Stimulated activated CD4-positive, alpha-beta T cell treated with anti-CD3 and anti-CD28 coated beads, Interleukin-1b, Interleukin-23, amount 100 ng/mL, for 1 hour (primary cell): Measurements from ENCODE around the gene PHC2.

ENCODE experiments used
- DNase-seq, 2 donors: peaks; one replicate each; pipeline ENCODE4 v3.0.0-alpha.2; 2020; ENCODE audit warnings: low read depth in 2 of 2

Gene PHC2

GRCh38 chr1:33420870-33421775 is 9.8 kb downstream of the PHC2 start:
- DNase-seq, result no peak

- no peak for DNase-seq
Observed at GRCh38 chr1:33418811-33419210, 12.1 kb downstream of the PHC2 start.

GRCh38 chr1:33414879-33415278 is 16.0 kb downstream of the PHC2 start:
- DNase-seq, result no peak

- no peak for DNase-seq
Observed at GRCh38 chr1:33410091-33410701, 20.7 kb downstream of the PHC2 start.

GRCh38 chr1:33408093-33408436 is 22.8 kb downstream of the PHC2 start:
- no peak for DNase-seq

- DNase-seq, result no peak
Observed at GRCh38 chr1:33407352-33408092, 23.4 kb downstream of the PHC2 start.

GRCh38 chr1:33402206-33402605 is 28.7 kb downstream of the PHC2 start:
- no peak for DNase-seq

GRCh38 chr1:33401471-33401870 is 29.4 kb downstream of the PHC2 start:
- no peak for DNase-seq

GRCh38 chr1:33400153-33400911 is 30.6 kb downstream of the PHC2 start:
- no peak for DNase-seq

- DNase-seq, result no peak
Observed at GRCh38 chr1:33399375-33399774, 31.5 kb downstream of the PHC2 start.

- DNase-seq, result no peak
Observed at GRCh38 chr1:33397994-33398393, 32.9 kb downstream of the PHC2 start.

GRCh38 chr1:33397125-33397506 is 33.8 kb downstream of the PHC2 start:
- no peak for DNase-seq

- no peak for DNase-seq
Observed at GRCh38 chr1:33396188-33397124, 34.4 kb downstream of the PHC2 start.

- DNase-seq, result no peak
Observed at GRCh38 chr1:33394770-33395169, 36.1 kb downstream of the PHC2 start.

- no peak for DNase-seq
Observed at GRCh38 chr1:33393991-33394390, 36.9 kb downstream of the PHC2 start.

GRCh38 chr1:33393524-33393923 is 37.4 kb downstream of the PHC2 start:
- no peak for DNase-seq

- DNase-seq, result no peak
Observed at GRCh38 chr1:33392639-33393038, 38.3 kb downstream of the PHC2 start.

GRCh38 chr1:33392206-33392605 is 38.7 kb downstream of the PHC2 start:
- no peak for DNase-seq

- no peak for DNase-seq
Observed at GRCh38 chr1:33391343-33392078, 39.4 kb downstream of the PHC2 start.

- no peak for DNase-seq
Observed at GRCh38 chr1:33390542-33390941, 40.4 kb downstream of the PHC2 start.
